ENCODE results near the gene NSUN4.
"Not testable (repeated sequence)": the region's sequence is repeated elsewhere in the genome, so short reads cannot be mapped to it uniquely, and the experiment has no call there.

Gene NSUN4

GRCh38 chr1:46328182-46328581 lies 12.4 kb upstream of the NSUN4 start:
- not testable (repeated sequence) for DNase-seq

- DNase-seq, result not testable (repeated sequence)
These were observed 10.8 kb upstream of the NSUN4 start for GRCh38 chr1:46329807-46330206.

GRCh38 chr1:46330381-46330780 lies 10.2 kb upstream of the NSUN4 start:
- DNase-seq, result not testable (repeated sequence)

GRCh38 chr1:46331786-46332540 lies 8.6 kb upstream of the NSUN4 start:
- DNase-seq, result not testable (repeated sequence)

- no peak for DNase-seq
These were observed 7.1 kb upstream of the NSUN4 start for GRCh38 chr1:46333300-46334029.

DNA sequence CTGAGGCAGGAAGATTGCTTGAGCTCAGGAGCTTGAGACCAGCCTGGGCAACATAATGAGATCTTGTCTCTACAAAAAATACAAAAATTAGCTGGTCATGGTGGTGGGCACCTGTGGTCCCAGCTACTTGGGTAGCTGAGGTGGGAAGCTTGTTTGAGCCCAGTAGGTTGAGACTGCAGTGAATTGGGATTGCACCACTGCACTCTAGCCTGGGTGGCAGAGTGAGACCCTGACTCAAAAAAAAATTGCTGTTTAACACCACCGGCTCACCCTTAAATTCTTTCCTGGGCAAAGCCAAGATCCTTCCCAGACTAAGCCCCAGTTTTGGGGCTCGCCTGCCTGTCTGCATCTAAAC lies 6.6 kb upstream of the NSUN4 start:
- DNase-seq, result no peak

- DNase-seq, result no peak
These were observed 5.5 kb upstream of the NSUN4 start for GRCh38 chr1:46335081-46335480.

DNA sequence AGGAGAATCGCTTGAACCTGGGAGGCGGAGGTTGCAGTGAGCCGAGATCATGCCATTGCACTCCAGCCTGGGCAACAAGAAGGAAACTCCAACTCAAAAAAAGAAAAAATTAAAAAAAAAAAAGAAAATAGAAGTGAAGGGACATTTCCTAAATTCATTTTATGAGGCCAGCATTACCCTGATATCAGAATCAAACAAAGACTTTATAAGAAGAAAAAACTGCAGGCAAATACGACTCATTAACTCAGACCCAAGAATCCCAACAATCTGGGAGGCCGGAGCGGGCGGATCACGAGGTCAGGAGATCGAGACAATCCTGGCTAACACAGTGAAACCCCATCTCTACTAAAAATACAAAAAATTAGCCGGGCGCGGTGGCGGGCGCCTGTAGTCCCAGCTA lies 3.2 kb upstream of the NSUN4 start:
- DNase-seq, result not testable (repeated sequence)

DNA sequence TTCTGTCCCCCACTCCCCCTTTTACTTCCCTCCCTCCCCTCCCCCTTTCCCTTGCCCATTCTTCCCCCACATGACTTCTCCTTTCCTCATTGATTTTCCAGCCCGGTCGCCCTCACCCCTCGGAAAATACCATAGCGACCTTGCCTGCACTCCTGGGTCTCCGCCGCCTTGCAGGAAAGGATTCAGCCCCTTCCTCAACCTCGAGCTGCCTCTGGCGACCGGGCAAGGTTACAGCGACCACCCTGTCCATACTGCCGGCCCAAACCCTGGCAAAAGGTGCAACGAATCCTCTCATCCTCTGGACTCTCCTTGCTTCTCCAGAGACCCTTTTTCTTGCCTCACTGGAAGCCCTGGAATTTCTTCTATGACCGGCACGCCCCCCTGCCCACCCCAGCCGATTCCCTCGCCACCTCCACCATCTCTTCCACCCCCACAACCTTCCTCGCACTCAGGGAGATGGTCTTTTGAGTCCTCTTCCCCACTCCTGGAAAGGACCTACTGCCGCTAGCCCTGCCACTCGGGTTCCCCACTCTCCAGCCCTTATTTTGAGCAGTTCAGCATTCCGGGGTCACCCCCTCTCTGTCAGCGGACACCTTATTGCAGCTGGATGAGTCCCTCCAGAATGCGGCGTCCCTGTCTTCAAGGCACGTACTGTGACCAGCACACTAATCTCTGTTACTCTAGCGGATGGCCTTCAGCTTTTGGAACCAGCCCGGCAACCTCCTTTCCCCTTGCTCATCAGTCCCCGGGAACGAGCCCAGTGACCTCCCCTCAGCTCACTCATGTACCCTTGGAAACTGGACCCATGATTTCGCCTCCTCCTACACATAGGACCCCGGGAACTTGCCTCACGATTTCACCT lies 846 bp downstream of the NSUN4 start:
- no peak for DNase-seq

GRCh38 chr1:46342084-46342656 lies 1.6 kb downstream of the NSUN4 start:
- DNase-seq, result no peak

GRCh38 chr1:46342677-46343350 lies 2.2 kb downstream of the NSUN4 start:
- DNase-seq, result no peak

GRCh38 chr1:46343351-46343695 lies 2.7 kb downstream of the NSUN4 start:
- DNase-seq, result no peak

DNA sequence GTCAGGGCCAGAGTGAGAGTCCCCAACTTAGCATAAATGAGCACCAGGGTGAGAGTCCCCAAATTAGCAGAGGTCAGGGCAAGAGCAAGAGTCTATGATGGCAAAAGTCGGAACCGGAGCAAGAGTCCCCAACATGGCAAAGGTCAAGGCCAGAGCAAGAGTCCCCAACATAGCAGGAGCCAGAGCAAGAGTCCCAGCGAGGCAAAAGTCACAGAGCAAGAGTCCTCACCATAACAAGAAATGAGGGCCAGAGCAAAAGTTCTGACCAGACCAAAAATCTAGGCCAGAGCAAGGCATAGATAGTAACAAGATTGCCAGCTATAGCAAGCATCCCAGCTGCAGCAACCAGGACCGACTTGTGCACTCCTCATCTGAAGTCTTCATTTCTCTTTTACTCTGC lies 3.1 kb downstream of the NSUN4 start:
- no peak for DNase-seq

- DNase-seq, result no peak
These were observed 3.9 kb downstream of the NSUN4 start for GRCh38 chr1:46344481-46344880.

GRCh38 chr1:46345281-46345680 lies 4.7 kb downstream of the NSUN4 start:
- DNase-seq, result no peak

- DNase-seq, result no peak
These were observed 11.8 kb downstream of the NSUN4 start for GRCh38 chr1:46352363-46352762.

GRCh38 chr1:46355920-46356319 lies 15.3 kb downstream of the NSUN4 start:
- DNase-seq, result not testable (repeated sequence)

DNA sequence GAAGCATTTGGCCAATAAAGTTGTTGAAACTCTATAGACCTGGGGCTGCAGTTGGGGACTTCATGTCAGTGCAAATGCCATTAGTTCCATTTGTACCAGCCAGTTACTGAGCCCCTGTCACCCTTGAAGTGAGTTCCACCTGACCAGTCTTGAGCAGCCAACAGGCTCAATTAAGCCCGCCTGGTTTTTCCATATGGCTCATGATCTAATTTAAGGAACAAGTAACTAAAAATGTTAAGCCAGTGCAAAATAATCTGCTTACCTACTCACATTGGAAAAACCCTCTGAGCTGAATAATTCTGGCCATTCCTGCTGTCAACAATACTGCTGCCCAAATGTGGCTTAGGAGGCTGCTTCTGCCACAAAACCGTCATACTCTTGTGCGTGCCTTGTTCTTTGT lies 21.6 kb downstream of the NSUN4 start:
- no peak for DNase-seq

- DNase-seq, result no peak
These were observed 22.5 kb downstream of the NSUN4 start for GRCh38 chr1:46363121-46363520.

DNA sequence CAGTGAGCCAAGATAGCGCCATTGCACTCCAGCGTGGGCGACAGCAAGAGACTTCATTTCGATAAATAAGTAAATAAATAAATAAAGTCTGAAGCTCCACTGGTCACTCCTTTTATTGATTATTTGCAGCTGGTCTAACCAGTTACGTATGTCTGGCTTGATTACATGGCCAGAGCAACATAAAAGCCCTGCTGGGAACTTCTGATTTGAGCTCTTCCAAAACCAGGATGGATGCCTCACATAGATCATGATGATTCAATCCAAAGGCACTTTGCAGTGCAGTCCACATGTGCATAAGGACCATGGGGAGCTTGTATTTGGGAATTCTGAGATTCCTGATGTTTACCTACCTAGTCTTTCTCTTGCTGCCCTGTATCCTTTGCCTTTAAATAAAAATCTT lies 24.0 kb downstream of the NSUN4 start:
- no peak for DNase-seq

GRCh38 chr1:46365796-46366195 lies 25.2 kb downstream of the NSUN4 start:
- not testable (repeated sequence) for DNase-seq

- no peak for DNase-seq
These were observed 26.5 kb downstream of the NSUN4 start for GRCh38 chr1:46367072-46367471.

DNA sequence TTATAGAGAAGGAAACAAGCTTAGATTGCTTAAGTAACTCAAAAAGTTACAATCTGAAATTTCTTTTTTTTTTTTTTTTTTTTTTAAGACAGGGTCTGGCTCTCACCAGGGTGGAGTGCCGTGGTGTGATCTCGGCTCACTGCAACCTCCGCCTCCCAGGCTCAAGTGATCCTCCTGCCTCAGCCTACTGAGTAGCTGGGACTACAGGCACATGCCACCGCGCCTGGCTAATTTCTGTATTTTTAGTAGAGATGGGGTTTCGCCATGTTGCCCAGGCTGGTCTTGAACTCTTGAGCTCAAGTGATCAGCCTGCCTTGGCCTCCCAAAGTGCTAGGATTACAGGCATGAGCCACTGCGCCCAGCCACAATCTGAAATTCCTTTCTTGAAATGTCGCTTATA lies 27.1 kb downstream of the NSUN4 start:
- not testable (repeated sequence) for DNase-seq

All from effector CD8-positive, alpha-beta T cell (primary cell).